Body of pancreas (tissue), 4 donors: ENCODE measurements around the gene VPS37B. TPM values are rescaled to one million over a fixed set of nuclear protein-coding genes. Genes with fewer than 3 reads are reported as not detected.

Experiments used
- ATAC-seq: fragments of 150-250 bp; one replicate; pipeline ENCODE4 v1.9.1; 2016
- DNase-seq, 4 donors: peaks; one replicate each; pipeline ENCODE4 v3.0.0-alpha.2; 2019
- H3K27ac ChIP-seq, 4 donors: fragments of 200-600 bp; sonication (generic); 1 replicate in 3 of 4; 2 replicates in 1 of 4; pipeline versions ENCODE4 v1.5.1 to v1.6.1; 2016 to 2019; ENCODE audit warnings: mild to moderate bottlenecking in 1 of 4, mixed read lengths in 1 of 4, moderate library complexity in 1 of 4
- H3K27me3 ChIP-seq, 2 donors: fragments of 200-600 bp; sonication (generic); one replicate each; pipeline ENCODE4 v1.6.0; 2016; ENCODE audit warnings: mild to moderate bottlenecking in 1 of 2
- H3K36me3 ChIP-seq, 2 donors: fragments of 200-600 bp; sonication (generic); replicated peaks in 1 of 2; 2 replicates each; pipeline ENCODE4 v1.5.1; 2016; ENCODE audit warnings: low read depth in 2 of 2; ENCODE audit not compliant: insufficient read depth in 1 of 2
- H3K4me1 ChIP-seq: fragments of 200-600 bp; sonication (generic); one replicate; pipeline ENCODE4 v1.6.0; 2016
- H3K4me3 ChIP-seq, 2 donors: fragments of 200-600 bp; sonication (generic); 1 replicate in 1 of 2; 2 replicates in 1 of 2; pipeline ENCODE4 v1.5.1; 2016 to 2019
- H3K9me3 ChIP-seq, 3 donors: fragments of 200-600 bp; sonication (generic); 1 replicate in 2 of 3; 2 replicates in 1 of 3; pipeline ENCODE4 v1.5.1; 2016
- CTCF ChIP-seq, 7 experiments: fragments of 450-650 bp in 4 of 7; fragments of 200-600 bp in 3 of 7; sonication (generic) in 3 of 7; IDR thresholded peaks; one replicate each; pipeline ENCODE4 v1.5.1; 2016 to 2019; ENCODE audit warnings: antibody characterized with exemption in 7 of 7
- POLR2A ChIP-seq, 3 donors: fragments of 450-650 bp; IDR thresholded peaks; one replicate each; pipeline ENCODE4 v1.6.1; 2016; ENCODE audit warnings: antibody characterized with exemption in 3 of 3, mild to moderate bottlenecking in 2 of 3
- WGBS, 2 donors: methylation state at CpG; one replicate each; pipeline ENCODE4 v1.1.5; 2017; 5-methylcytosine and 5-hydroxymethylcytosine counted together
- intact Hi-C: fragments of 100-400 bp; cut with DNase I; formaldehyde crosslinking; loops from one replicate; pipeline ENCODE4 v1.15.1; 2023
- total RNA-seq, 2 donors: library from RNA; depleted of rRNA; stranded (reverse); fragments of >200 nt; gene quantifications; one replicate each; pipeline ENCODE4 v1.1.0, GENCODE V29; 2016

The VPS37B gene
- total RNA-seq, 2 donors from 2014 or later = 18.7 to 46.8 TPM

GRCh38 chr12:122884860-122885259 lies 11.1 kb downstream of the VPS37B start:
- Histone ChIP-seq H3K27ac (peak overlapping the region in 3 of 4 donors; percentile 10 to 35 (median 34)), H3K4me1 (peaks cover 68% of the 10 kb centered on the region)
- intact Hi-C loops = no loop called here

GRCh38 chr12:122884091-122884826 lies 11.7 kb downstream of the VPS37B start:
- Histone ChIP-seq H3K27me3 (no peaks in the 10 kb centered on the region), H3K9me3 (no peaks in the 10 kb centered on the region), H3K4me1 (peaks cover 68% of the 10 kb centered on the region), H3K27ac (peak overlapping the region in 3 of 4 donors; percentile 10 to 35 (median 34)), H3K4me3 (no peak overlapping the region), H3K36me3 (no peaks in the 10 kb centered on the region)
- intact Hi-C loops = no loop called here
- 56 to 69% methylated on average over 6 of the region's 6 CpGs for WGBS, 2 donors
- DNase-seq = no peak
- TF ChIP-seq POLR2A (IDR thresholded peaks at IDR 0.05) = no peak
- no peak for TF ChIP-seq CTCF (IDR thresholded peaks at IDR 0.05)
- no peak for ATAC-seq

More at GRCh38 chr12:122884860-122885259, 11.1 kb downstream of the VPS37B start:
- ATAC-seq = no peak
- H3K27me3 ChIP-seq = no peaks in the 10 kb centered on the region
- WGBS, 2 donors = 46% methylated on average over 4 of the region's 4 CpGs
- no peaks in the 10 kb centered on the region for H3K36me3 ChIP-seq
- no peak for DNase-seq
- H3K4me3 ChIP-seq = no peak overlapping the region
- TF ChIP-seq CTCF (IDR thresholded peaks at IDR 0.05) = no peak
- TF ChIP-seq POLR2A (IDR thresholded peaks at IDR 0.05) = no peak
- no peaks in the 10 kb centered on the region for H3K9me3 ChIP-seq

- H3K9me3 ChIP-seq = no peaks in the 10 kb centered on the region
- DNase-seq (no peak), ATAC-seq (no peak)
- no peak overlapping the region for H3K4me3 ChIP-seq
- H3K36me3 ChIP-seq = no peaks in the 10 kb centered on the region
- WGBS, 2 donors = 73 to 86% methylated on average over 11 of the region's 11 CpGs
- H3K27me3 ChIP-seq = no peaks in the 10 kb centered on the region
- TF ChIP-seq CTCF (IDR thresholded peaks at IDR 0.05) (no peak), POLR2A (IDR thresholded peaks at IDR 0.05) (no peak)
- intact Hi-C loops = no loop called here
- H3K27ac ChIP-seq = peak overlapping the region in 2 of 4 donors; percentile 10 to 34
- H3K4me1 ChIP-seq = peaks cover 72% of the 10 kb centered on the region
These were observed 12.9 kb downstream of the VPS37B start for GRCh38 chr12:122882908-122883558.

GRCh38 chr12:122880668-122881067 lies 15.3 kb downstream of the VPS37B start:
- Histone ChIP-seq H3K27me3 (no peaks in the 10 kb centered on the region), H3K27ac (peak overlapping the region in 2 of 4 donors; percentile 19 to 30), H3K4me3 (no peak overlapping the region), H3K4me1 (peaks cover 72% of the 10 kb centered on the region), H3K9me3 (no peaks in the 10 kb centered on the region), H3K36me3 (no peaks in the 10 kb centered on the region)
- TF ChIP-seq CTCF (IDR thresholded peaks at IDR 0.05) (peak in 4 of 7 experiments; percentile 5 to 38 (median 19)), POLR2A (IDR thresholded peaks at IDR 0.05) (no peak)
- ATAC-seq = no peak
- intact Hi-C loops = no loop called here
- WGBS, 2 donors = 52 to 69% methylated on average over 8 of the region's 8 CpGs
- DNase-seq = no peak
